ENCODE results near the gene EIF3D. TPM values are rescaled to one million over a fixed set of nuclear protein-coding genes. Genes with fewer than 3 reads are reported as not detected.
"Not testable (repeated sequence)": the region's sequence is repeated elsewhere in the genome, so short reads cannot be mapped to it uniquely, and the experiment has no call there.

Gene EIF3D
- total RNA-seq, 3 donors from 2014 or later = 291 to 419 (median 301) TPM

- Histone ChIP-seq H3K9me3 (no peaks in the 10 kb centered on the region), H3K27me3 (peaks cover 0 to 19% of the 10 kb centered on the region in 2 donors), H3K4me3 (no peak overlapping the region), H3K36me3 (no peaks in the 10 kb centered on the region), H3K27ac (no peak overlapping the region), H3K4me1 (no peaks in the 10 kb centered on the region)
- TF ChIP-seq POLR2AphosphoS5 (IDR thresholded peaks at IDR 0.05) = no peak
- no peak for TF ChIP-seq POLR2A (IDR thresholded peaks at IDR 0.05)
- TF ChIP-seq, protein P1, sequence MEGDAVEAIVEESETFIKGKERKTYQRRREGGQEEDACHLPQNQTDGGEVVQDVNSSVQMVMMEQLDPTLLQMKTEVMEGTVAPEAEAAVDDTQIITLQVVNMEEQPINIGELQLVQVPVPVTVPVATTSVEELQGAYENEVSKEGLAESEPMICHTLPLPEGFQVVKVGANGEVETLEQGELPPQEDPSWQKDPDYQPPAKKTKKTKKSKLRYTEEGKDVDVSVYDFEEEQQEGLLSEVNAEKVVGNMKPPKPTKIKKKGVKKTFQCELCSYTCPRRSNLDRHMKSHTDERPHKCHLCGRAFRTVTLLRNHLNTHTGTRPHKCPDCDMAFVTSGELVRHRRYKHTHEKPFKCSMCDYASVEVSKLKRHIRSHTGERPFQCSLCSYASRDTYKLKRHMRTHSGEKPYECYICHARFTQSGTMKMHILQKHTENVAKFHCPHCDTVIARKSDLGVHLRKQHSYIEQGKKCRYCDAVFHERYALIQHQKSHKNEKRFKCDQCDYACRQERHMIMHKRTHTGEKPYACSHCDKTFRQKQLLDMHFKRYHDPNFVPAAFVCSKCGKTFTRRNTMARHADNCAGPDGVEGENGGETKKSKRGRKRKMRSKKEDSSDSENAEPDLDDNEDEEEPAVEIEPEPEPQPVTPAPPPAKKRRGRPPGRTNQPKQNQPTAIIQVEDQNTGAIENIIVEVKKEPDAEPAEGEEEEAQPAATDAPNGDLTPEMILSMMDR (IDR thresholded peaks at IDR 0.05) = no peak
- intact Hi-C loops (cut with DNase I; ENCODE audit: low total_unique reads) = no loop called here
- no peak for DNase-seq (ENCODE audit: low spot score in 2 of 2)
Observed at GRCh38 chr22:36544107-36544620, 15.2 kb upstream of the EIF3D start.

- Histone ChIP-seq H3K27ac (no peak overlapping the region), H3K4me3 (no peak overlapping the region), H3K4me1 (no peaks in the 10 kb centered on the region), H3K9me3 (no peaks in the 10 kb centered on the region), H3K27me3 (peaks cover 0 to 7% of the 10 kb centered on the region in 2 donors), H3K36me3 (no peaks in the 10 kb centered on the region)
- DNase-seq (ENCODE audit: low spot score in 2 of 2) = no peak
- intact Hi-C loops (cut with DNase I; ENCODE audit: low total_unique reads) = no loop called here
- no peak for TF ChIP-seq POLR2A (IDR thresholded peaks at IDR 0.05)
- TF ChIP-seq, protein P1 (IDR thresholded peaks at IDR 0.05) = no peak
- no peak for TF ChIP-seq POLR2AphosphoS5 (IDR thresholded peaks at IDR 0.05)
Observed at GRCh38 chr22:36541831-36542411, 13.0 kb upstream of the EIF3D start.

- Histone ChIP-seq H3K36me3 (no peaks in the 10 kb centered on the region), H3K27ac (no peak overlapping the region), H3K4me3 (no peak overlapping the region), H3K27me3 (no peaks in the 10 kb centered on the region), H3K4me1 (no peaks in the 10 kb centered on the region), H3K9me3 (no peaks in the 10 kb centered on the region)
- TF ChIP-seq, protein P1 (IDR thresholded peaks at IDR 0.05) = no peak
- TF ChIP-seq POLR2AphosphoS5 (IDR thresholded peaks at IDR 0.05) (no peak), POLR2A (IDR thresholded peaks at IDR 0.05) (no peak)
- intact Hi-C loops (cut with DNase I; ENCODE audit: low total_unique reads) = no loop called here
- DNase-seq (ENCODE audit: low spot score in 2 of 2) = no peak
Observed at GRCh38 chr22:36540867-36541642, 12.1 kb upstream of the EIF3D start.

GRCh38 chr22:36538529-36538928, 9.6 kb upstream of the EIF3D start:
- Histone ChIP-seq H3K9me3 (no peaks in the 10 kb centered on the region), H3K4me3 (no peak overlapping the region), H3K27ac (no peak overlapping the region), H3K4me1 (no peaks in the 10 kb centered on the region), H3K27me3 (no peaks in the 10 kb centered on the region), H3K36me3 (no peaks in the 10 kb centered on the region)
- TF ChIP-seq POLR2A (IDR thresholded peaks at IDR 0.05) = no peak
- intact Hi-C loops (cut with DNase I; ENCODE audit: low total_unique reads) = no loop called here
- no peak for DNase-seq (ENCODE audit: low spot score in 2 of 2)

GRCh38 chr22:36536717-36537116, 7.8 kb upstream of the EIF3D start:
- H3K4me1 ChIP-seq = no peaks in the 10 kb centered on the region
- no peaks in the 10 kb centered on the region for H3K27me3 ChIP-seq
- no peaks in the 10 kb centered on the region for H3K9me3 ChIP-seq
- intact Hi-C loops (cut with DNase I; ENCODE audit: low total_unique reads) = no loop called here
- H3K4me3 ChIP-seq = no peak overlapping the region
- DNase-seq (ENCODE audit: low spot score in 2 of 2) = no peak
- no peaks in the 10 kb centered on the region for H3K36me3 ChIP-seq
- no peak for TF ChIP-seq POLR2A (IDR thresholded peaks at IDR 0.05)
- TF ChIP-seq POLR2AphosphoS5 (IDR thresholded peaks at IDR 0.05) = no peak
- TF ChIP-seq, protein P1 (IDR thresholded peaks at IDR 0.05) = no peak
- H3K27ac ChIP-seq = no peak overlapping the region

DNA sequence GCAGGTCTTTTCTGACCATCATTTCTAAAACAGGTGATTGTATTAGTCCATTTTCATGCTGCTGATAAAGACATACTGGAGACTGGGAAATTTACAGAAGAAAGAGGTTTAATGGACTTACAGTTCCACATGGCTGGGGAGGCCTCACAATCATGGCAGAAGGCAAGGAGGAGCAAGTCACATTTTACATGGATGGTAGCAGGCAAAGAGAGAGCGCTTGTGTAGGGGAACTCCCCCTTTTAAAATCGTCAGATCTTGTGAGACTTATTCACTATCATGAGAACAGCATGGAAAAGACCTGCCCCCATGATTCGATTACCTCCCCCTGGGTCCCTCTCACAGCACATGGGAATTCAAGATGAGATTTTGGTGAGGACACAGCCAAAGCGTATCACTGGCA, 4.4 kb upstream of the EIF3D start:
- H3K4me1 ChIP-seq; H3K27me3 ChIP-seq; H3K36me3 ChIP-seq; intact Hi-C loops (cut with DNase I; ENCODE audit: low total_unique reads); H3K9me3 ChIP-seq; DNase-seq (ENCODE audit: low spot score in 2 of 2); H3K27ac ChIP-seq; H3K4me3 ChIP-seq: not testable (repeated sequence)
